Inflammatory macrophage (primary cell): ENCODE data around the gene TEX2.
"Not testable (repeated sequence)": the region's sequence is repeated elsewhere in the genome, so short reads cannot be mapped to it uniquely, and the experiment has no call there.

Experiments used
- DNase-seq, 2 donors: peaks; one replicate each; pipeline ENCODE4 v3.0.0-alpha.2; 2020 to 2022

TEX2 gene

GRCh38 chr17:64179024-64179423 lies 84.0 kb downstream of the TEX2 start:
- not testable (repeated sequence) for DNase-seq

GRCh38 chr17:64178011-64178825 lies 84.8 kb downstream of the TEX2 start:
- no peak for DNase-seq

DNA sequence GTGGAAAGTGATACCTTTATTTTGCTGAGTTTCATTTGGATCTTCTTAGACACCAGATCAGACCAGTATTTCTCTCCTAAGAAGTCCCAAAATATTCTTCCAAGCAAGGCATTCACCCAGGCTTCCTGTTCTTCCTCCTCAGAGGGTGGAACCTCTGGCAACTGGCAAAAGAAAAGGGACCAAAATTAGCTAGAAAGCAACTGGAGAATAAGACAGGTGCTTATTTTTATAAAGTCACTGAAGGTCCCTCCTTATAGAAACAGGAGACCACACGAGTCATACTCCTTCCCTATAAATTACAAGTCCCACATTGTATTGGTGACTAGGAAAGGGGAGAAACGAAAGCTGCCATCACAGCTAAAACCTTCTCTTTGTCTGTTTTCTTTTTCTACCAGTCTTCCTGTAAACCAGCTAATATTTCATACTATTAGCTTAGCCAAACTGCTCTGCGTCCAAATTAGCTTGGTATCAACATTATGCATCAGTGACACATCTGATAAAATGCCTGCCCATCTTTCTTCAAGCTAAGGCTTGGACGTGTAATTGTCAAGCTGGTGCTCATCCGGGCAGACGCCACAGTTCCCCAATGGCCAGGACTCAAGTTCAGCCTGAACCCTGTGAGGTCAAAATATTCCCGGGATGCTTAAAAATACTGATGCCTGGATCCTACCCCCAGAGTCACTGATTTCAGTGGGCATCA lies 85.6 kb downstream of the TEX2 start:
- no peak for DNase-seq

DNA sequence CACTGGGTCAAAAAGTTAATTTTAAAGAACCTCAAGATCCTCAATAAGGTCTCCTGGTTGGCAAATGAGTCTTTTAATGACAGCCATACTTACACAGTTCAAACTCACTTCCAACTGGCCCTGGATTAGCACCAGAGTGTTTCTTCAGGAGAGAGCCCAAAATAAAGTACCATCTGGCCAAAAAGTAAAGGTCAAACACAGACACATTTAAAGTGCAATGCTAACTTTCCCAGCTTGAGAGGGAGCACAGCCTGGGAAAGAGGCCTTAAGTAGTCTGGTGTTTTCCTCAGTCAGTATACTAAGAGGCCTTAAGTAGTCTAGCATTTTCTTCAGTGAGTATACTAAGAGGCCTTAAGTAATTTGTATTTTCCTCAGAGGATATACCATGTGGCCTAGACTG lies 86.5 kb downstream of the TEX2 start:
- DNase-seq = no peak

- DNase-seq = peak; percentile 98 to 99
Observed at GRCh38 chr17:64174686-64175456, 88.2 kb downstream of the TEX2 start.

DNA sequence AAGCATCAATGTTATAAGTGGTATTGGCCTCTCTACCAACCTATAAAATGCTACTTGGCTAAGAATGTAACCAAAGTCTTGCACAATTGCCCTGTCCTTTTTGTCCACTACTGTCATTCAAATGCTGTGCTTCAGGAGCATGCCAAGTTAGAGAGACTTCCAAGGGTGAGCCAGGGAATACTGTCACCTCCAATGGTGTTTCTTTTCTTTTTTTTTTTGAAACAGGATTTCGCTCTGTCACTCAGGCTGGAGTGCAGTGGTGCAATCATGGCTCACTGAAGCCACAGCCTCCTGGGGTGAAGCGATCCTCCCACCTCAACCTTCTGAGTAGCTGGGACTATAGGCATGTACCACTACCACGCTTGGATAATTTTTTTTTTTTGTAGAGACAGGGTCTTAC lies 89.4 kb downstream of the TEX2 start:
- DNase-seq = peak in 1 of 2 donors; percentile 46

GRCh38 chr17:64172510-64172909 lies 90.5 kb downstream of the TEX2 start:
- peak in 1 of 2 donors; percentile 60 for DNase-seq

DNA sequence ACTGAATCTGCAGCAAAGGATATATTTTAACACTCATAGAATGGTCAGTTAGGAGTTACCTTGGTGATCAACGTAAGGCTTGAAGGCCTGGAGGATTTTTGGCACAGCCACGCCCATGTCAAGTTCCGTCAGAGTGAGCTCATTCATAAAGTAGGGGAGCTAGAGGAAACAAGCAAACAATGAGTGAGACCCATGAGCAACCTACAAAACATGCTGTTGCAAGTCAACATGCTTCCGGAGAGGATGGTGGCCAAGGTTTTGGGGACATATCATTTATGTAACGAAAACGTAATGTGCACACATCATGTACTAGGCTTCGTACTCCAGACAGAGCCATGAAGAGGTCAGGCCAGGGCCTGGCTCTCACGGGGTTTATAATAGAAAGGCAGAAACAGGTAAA lies 92.0 kb downstream of the TEX2 start:
- DNase-seq = no peak

DNA sequence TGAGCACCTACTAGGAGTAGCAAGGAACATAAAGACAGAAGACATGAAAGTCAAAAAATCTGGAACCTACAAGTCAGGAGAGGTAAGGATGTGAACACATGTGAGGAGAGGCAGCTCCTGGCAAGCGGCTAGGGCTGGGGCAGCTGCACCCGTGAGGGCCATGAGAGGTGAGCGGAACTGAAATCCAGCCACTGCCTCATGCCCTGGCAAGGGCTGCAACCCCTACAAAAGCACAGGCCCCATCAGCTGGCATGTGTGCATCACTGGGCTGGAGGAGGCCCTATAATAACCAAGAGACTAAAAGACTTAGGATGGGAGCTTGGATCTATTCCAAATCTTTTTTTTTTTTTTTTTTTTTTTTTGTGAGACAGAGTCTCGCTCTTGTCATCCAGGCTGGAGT lies 92.8 kb downstream of the TEX2 start:
- no peak for DNase-seq

DNA sequence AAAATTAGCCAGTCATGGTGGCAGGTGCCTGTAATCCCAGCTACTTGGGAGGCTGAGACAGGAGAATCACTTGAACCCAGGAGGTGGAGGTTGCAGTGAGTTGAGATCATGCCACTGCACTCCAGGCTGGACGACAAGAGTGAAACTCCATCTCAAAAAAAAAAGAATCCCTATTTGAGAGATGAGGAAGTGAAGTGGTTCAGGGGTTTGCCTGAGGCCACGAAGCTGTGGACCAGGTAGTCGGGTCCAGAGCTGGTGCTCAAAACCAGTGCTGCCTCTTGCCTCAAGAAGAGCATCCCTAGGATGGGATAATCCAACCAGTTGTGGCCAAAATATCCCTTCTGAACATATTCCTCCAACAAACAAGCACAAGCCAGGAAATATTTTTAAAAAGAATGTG lies 95.4 kb downstream of the TEX2 start:
- not testable (repeated sequence) for DNase-seq

GRCh38 chr17:64166876-64167275 lies 96.2 kb downstream of the TEX2 start:
- no peak for DNase-seq

DNA sequence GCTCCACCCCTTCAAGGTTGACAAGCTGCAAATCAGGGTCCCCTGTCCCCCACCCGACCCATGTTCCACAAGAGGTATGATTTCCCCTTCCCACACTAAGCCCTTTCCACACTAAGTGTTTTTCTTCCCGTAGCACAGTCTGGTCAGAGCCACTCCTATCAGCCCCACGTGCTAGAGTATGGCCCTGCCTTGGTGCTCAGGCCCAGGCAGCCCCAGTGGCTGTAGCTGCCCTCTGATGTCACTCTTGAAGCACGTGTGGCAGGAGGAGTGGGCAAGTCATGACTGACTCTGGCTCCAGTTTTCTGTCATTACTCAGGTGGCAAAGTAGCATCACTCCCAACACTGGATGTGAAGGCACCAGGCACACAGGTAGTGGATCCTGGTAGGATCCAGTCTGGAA lies 97.7 kb downstream of the TEX2 start:
- DNase-seq = no peak

DNA sequence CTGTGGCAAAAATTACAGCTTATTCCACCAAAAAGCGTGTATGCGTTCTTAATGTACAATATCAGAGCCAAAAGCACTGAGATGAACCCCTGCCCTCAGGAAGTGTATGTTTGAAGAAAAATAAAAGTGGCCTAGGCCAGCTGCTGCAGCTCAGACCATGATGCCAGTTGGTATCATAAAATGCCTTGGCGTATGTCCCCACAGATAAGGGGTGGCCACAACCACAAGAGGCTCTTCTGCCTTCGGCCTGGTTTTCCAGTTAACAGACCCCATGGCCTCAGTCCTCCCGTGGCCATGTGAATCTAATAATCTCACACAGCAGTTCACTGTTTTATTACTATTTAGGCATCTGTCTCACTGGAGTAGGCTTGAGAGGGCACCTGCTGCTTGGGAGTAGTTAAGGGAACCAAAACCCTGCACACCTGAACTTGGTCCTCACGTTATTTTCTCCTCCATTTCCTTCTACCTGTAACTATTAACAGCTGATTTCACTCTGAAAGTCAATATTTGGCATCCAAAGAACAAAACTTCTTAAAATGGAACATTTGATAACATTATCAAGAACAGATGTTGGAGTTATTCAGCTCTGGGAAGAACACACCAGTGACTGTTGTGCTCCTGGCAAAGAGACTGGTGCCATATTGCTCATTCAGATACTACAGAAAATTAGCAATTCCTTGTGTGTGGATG lies 98.3 kb downstream of the TEX2 start:
- DNase-seq = no peak

DNA sequence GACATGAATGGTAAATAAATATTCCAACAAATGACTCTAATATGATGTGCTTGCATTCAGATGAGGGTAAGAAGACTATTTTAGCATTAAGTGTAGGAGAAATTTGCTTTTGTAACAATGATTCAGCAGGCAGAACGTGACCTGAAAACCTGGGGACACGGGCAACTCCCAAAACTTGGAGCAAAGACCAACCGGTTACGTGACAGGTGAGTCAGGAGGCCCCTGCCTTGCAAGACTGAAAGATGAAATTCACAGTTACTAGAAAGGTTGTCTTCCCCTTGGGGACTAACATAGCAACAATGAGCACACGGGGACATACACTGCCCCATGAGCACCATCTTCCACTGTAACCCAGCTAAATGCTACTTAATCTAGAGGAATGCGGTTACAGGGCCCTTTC lies 99.6 kb downstream of the TEX2 start:
- no peak for DNase-seq

DNA sequence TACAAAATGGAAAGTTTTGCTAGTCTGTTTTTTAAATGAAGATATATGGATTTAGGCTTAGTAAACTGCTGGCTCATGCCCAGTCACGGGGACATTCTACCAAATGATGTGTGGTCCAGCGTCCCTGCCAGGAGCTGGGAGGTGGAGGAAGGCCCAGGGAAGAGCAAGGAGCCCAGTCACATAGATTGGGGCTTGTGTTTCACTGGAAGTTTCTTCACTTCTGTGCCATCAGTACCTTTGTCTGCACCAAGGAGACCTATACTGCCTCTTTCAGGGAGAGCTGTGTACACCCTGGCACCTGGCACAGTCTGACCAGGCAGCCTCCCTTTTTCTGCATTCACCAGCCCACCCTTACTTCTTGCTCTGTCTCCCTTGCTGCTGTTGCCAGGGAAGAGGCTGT lies 100.5 kb downstream of the TEX2 start:
- no peak for DNase-seq

GRCh38 chr17:64161380-64162176 lies 101.5 kb downstream of the TEX2 start:
- no peak for DNase-seq

DNA sequence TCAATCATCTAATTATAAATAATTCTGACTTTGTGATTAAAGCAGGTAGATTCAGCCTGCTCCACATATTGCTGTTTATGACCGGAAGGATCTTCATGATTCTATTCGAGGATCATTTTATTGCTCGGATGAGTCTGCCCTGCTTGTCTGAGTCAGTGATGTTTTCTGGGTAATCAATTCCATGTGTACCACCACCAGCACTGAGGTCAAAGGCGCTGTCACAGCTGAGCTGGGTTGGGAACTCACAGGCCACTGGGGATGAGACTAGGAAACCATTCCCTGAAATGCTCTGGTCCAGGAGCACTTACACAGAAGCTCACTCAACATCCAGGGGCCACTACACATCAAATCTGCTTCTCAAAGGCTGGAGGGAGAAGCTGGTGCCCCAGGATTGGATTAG lies 102.7 kb downstream of the TEX2 start:
- no peak for DNase-seq

- DNase-seq = peak in 1 of 2 donors; percentile 53
Observed at GRCh38 chr17:64158831-64159590, 104.0 kb downstream of the TEX2 start.

- DNase-seq = no peak
Observed at GRCh38 chr17:64158406-64158805, 104.7 kb downstream of the TEX2 start.

DNA sequence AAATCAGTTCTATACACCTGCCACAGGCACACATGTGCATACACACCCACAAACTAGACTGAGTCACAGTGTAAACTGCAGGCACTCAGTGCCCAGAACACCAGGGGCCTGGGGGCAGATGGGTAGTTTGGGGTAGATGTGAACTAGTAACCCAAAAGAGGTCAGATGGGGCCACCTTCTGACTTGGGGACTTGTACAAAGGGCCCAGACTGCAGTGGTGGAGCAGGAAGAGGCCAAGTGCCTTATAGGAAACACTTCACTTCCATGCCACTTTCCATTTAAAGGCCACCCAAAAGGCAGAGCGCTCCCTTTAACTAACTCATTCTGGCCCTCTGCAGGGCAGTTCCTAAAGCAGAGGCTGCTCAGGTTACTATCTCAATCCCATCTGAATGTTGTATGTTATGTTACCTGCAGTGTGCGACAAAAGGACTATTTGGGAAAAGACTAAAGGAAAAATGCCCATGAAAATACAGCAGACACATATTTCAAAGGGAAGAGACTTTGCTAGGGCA lies 105.3 kb downstream of the TEX2 start:
- no peak for DNase-seq

- DNase-seq = no peak
Observed at GRCh38 chr17:64156670-64157069, 106.4 kb downstream of the TEX2 start.
